Activated CD4-positive, alpha-beta T cell treated with anti-CD3 and anti-CD28 coated beads for 48 hours (primary cell): ENCODE measurements around the gene CREB5.
A peak's percentile ranks its signal among the peaks of the same experiment; 100 is the strongest.

ENCODE experiments used
- DNase-seq: peaks from one replicate; pipeline ENCODE4 v3.0.0-alpha.2; 2020

CREB5 gene

GRCh38 chr7:28435732-28436378 lies 23.5 kb downstream of the CREB5 start:
- DNase-seq: no peak

GRCh38 chr7:28440055-28440601 lies 27.8 kb downstream of the CREB5 start:
- DNase-seq: no peak

- peak; percentile 13 for DNase-seq
Measured at GRCh38 chr7:28442540-28443420, 30.5 kb downstream of the CREB5 start.

GRCh38 chr7:28446131-28446530 lies 33.8 kb downstream of the CREB5 start:
- DNase-seq: no peak

GRCh38 chr7:28447071-28447470 lies 34.8 kb downstream of the CREB5 start:
- DNase-seq: no peak

GRCh38 chr7:28448708-28449107 lies 36.4 kb downstream of the CREB5 start:
- DNase-seq: no peak

- no peak for DNase-seq
Measured at GRCh38 chr7:28452681-28453080, 40.4 kb downstream of the CREB5 start.

GRCh38 chr7:28455486-28455885 lies 43.2 kb downstream of the CREB5 start:
- no peak for DNase-seq

- DNase-seq: no peak
Measured at GRCh38 chr7:28456044-28456443, 43.7 kb downstream of the CREB5 start.

- DNase-seq: no peak
Measured at GRCh38 chr7:28458732-28459131, 46.4 kb downstream of the CREB5 start.

GRCh38 chr7:28459306-28459705 lies 47.0 kb downstream of the CREB5 start:
- no peak for DNase-seq

- no peak for DNase-seq
Measured at GRCh38 chr7:28465697-28466096, 53.4 kb downstream of the CREB5 start.

GRCh38 chr7:28466341-28466740 lies 54.0 kb downstream of the CREB5 start:
- no peak for DNase-seq

GRCh38 chr7:28466885-28467284 lies 54.6 kb downstream of the CREB5 start:
- DNase-seq: no peak

GRCh38 chr7:28469562-28469961 lies 57.2 kb downstream of the CREB5 start:
- no peak for DNase-seq

GRCh38 chr7:28470344-28470743 lies 58.0 kb downstream of the CREB5 start:
- DNase-seq: no peak

- no peak for DNase-seq
Measured at GRCh38 chr7:28472332-28472731, 60.0 kb downstream of the CREB5 start.

GRCh38 chr7:28473571-28474281 lies 61.4 kb downstream of the CREB5 start:
- no peak for DNase-seq

GRCh38 chr7:28474282-28474638 lies 61.9 kb downstream of the CREB5 start:
- no peak for DNase-seq

GRCh38 chr7:28474640-28475039 lies 62.3 kb downstream of the CREB5 start:
- DNase-seq: no peak

- DNase-seq: no peak
Measured at GRCh38 chr7:28477041-28477442, 64.7 kb downstream of the CREB5 start.

- no peak for DNase-seq
Measured at GRCh38 chr7:28478656-28479055, 66.3 kb downstream of the CREB5 start.

GRCh38 chr7:28479507-28479947 lies 67.2 kb downstream of the CREB5 start:
- DNase-seq: no peak
